ENCODE results near the gene KDM6B.

DNA sequence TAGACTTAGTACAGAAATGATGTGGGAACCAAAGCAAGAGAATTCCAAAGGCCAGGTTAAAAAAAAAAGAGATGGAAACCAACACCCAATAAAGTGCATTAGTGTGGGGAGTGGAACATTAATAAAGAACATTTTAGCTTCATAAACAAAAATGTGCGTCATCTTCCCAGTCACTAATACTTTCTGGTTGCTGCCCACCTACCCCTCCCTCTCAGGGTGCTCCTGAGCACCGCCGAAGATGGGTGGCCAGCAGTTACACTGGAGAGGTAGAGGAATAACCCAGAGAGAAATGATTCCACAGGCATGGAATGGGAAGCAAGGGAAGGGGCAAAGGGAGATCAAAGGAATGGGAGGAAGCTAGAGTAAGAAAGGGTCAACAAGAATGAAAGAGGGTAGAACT is 48.6 kb downstream of the KDM6B start:
- TF ChIP-seq, protein P1, sequence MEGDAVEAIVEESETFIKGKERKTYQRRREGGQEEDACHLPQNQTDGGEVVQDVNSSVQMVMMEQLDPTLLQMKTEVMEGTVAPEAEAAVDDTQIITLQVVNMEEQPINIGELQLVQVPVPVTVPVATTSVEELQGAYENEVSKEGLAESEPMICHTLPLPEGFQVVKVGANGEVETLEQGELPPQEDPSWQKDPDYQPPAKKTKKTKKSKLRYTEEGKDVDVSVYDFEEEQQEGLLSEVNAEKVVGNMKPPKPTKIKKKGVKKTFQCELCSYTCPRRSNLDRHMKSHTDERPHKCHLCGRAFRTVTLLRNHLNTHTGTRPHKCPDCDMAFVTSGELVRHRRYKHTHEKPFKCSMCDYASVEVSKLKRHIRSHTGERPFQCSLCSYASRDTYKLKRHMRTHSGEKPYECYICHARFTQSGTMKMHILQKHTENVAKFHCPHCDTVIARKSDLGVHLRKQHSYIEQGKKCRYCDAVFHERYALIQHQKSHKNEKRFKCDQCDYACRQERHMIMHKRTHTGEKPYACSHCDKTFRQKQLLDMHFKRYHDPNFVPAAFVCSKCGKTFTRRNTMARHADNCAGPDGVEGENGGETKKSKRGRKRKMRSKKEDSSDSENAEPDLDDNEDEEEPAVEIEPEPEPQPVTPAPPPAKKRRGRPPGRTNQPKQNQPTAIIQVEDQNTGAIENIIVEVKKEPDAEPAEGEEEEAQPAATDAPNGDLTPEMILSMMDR (IDR thresholded peaks at IDR 0.05): no peak
- TF ChIP-seq ZFX (IDR thresholded peaks at IDR 0.05; ENCODE audit: borderline replicate concordance): no peak
